HepG2 (cell line): ENCODE measurements around the gene STK36. TPM values are rescaled to one million over a fixed set of nuclear protein-coding genes. Genes with fewer than 3 reads are reported as not detected.

ENCODE experiments used
- ATAC-seq: fragments of 200-7000 bp; cut with Tn5 transposase; 3 replicates; pipeline ENCODE4 v1.9.1; 2020; ENCODE audit warnings: mild to moderate bottlenecking, moderate library complexity
- BruUV-seq: library from RNA; stranded (reverse); fragments of 400-500 nt; replicated peaks from 2 replicates; lab custom pipeline; 2021; lab: Mats Ljungman, UMichigan
- CTCF ChIA-PET: fragments of 300-600 bp; formaldehyde crosslinking; extraction: SDS; loops from one replicate; lab custom pipeline; 2021; ENCODE audit warnings: low total read pairs, inconsistent platforms, low intra/inter-chr PET ratio; lab: Yijun Ruan, JAX
- POLR2A ChIA-PET: fragments of 350-600 bp; sonication (Branson Sonifier 250); formaldehyde crosslinking; loops from one replicate; lab custom pipeline; 2020; ENCODE audit warnings: antibody characterized with exemption, inconsistent platforms; lab: Yijun Ruan, JAX
- DNase-seq: peaks from one replicate; pipeline ENCODE4 v3.0.0-alpha.2; 2015; ENCODE audit warnings: low spot score
- FAIRE-seq: peaks from 3 replicates; lab custom pipeline; 2011; peaks lifted over from hg19 to GRCh38; lab: Jason Lieb, UNC
- H2AFZ ChIP-seq: one replicate; pipeline ENCODE4 v1.6.1; 2011; ENCODE audit warnings: low read length, inconsistent platforms
- H3K27ac ChIP-seq: fragments of 300-600 bp; 3 replicates; pipeline ENCODE4 v1.8.0; 2011; ENCODE audit warnings: mixed run types, mild to moderate bottlenecking, mixed read lengths, low read length, inconsistent platforms; ENCODE audit not compliant: insufficient read depth; ENCODE audit errors: extremely low read length
- H3K27me3 ChIP-seq, 2 experiments: fragments of 200-600 bp in 1 of 2; 2 replicates in 1 of 2; 3 replicates in 1 of 2; pipeline versions ENCODE4 v1.6.0 to v1.8.0; 2011; ENCODE audit warnings: low read length in 2 of 2, mild to moderate bottlenecking in 2 of 2, moderate library complexity in 2 of 2, inconsistent platforms in 1 of 2; ENCODE audit not compliant: insufficient read depth in 2 of 2, control insufficient read depth in 1 of 2
- H3K36me3 ChIP-seq, 2 experiments: fragments of 200-600 bp in 1 of 2; replicated peaks in 1 of 2; 2 replicates in 1 of 2; 3 replicates in 1 of 2; pipeline versions ENCODE4 v1.5.1 to v1.8.0; 2011; ENCODE audit warnings: low read length in 2 of 2, inconsistent platforms in 1 of 2; ENCODE audit not compliant: insufficient read depth in 2 of 2, control insufficient read depth in 1 of 2
- H3K4me1 ChIP-seq: 2 replicates; pipeline ENCODE4 v1.5.1; 2012; ENCODE audit warnings: low read length, inconsistent platforms; ENCODE audit not compliant: insufficient read depth
- H3K4me2 ChIP-seq: 2 replicates; pipeline ENCODE4 v1.6.0; 2011; ENCODE audit warnings: low read depth, low read length, inconsistent platforms
- H3K4me3 ChIP-seq, 3 experiments: fragments of 200-600 bp in 1 of 3; sonication (generic), shearing (Covaris generic) in 1 of 3; replicated peaks in 1 of 3; 2 replicates each; pipeline ENCODE4 v1.5.1; 2011 to 2016; ENCODE audit warnings: low read length in 3 of 3, inconsistent platforms in 2 of 3, low read depth in 2 of 3, mild to moderate bottlenecking in 2 of 3, control low read depth in 1 of 3, mixed read lengths in 1 of 3; ENCODE audit not compliant: insufficient read depth in 1 of 3
- H3K79me2 ChIP-seq: one replicate; pipeline ENCODE4 v1.6.1; 2011; ENCODE audit warnings: low read length, inconsistent platforms; ENCODE audit not compliant: insufficient read depth
- H3K9ac ChIP-seq: 2 replicates; pipeline ENCODE4 v1.6.0; 2011; ENCODE audit warnings: mild to moderate bottlenecking, low read depth, low read length, inconsistent platforms; ENCODE audit not compliant: insufficient read depth
- H3K9me3 ChIP-seq: 2 replicates; pipeline ENCODE4 v1.5.1; 2012; ENCODE audit warnings: mild to moderate bottlenecking, low read length
- H4K20me1 ChIP-seq: 2 replicates; pipeline ENCODE4 v1.6.0; 2011; ENCODE audit warnings: inconsistent platforms, mild to moderate bottlenecking, low read length, moderate library complexity; ENCODE audit not compliant: insufficient read depth
- AKAP8 ChIP-seq: sonication (generic); formaldehyde crosslinking; IDR thresholded peaks from 2 replicates; pipeline ENCODE4 v1.5.1; 2020; ENCODE audit warnings: mild to moderate bottlenecking, missing genetic modification reagents
- BRD4 ChIP-seq: sonication (generic); formaldehyde crosslinking; IDR thresholded peaks from 2 replicates; pipeline ENCODE4 v1.4.0; 2020; ENCODE audit warnings: missing genetic modification reagents
- DNMT1 ChIP-seq: sonication (generic); formaldehyde crosslinking; IDR thresholded peaks from 2 replicates; pipeline ENCODE4 v1.5.1; 2020; ENCODE audit warnings: mild to moderate bottlenecking, missing genetic modification reagents
- E2F1 ChIP-seq: sonication (generic); formaldehyde crosslinking; IDR thresholded peaks from 2 replicates; pipeline ENCODE4 v1.5.0; 2020; ENCODE audit warnings: missing genetic modification reagents
- EED ChIP-seq: sonication (generic); formaldehyde crosslinking; IDR thresholded peaks from 2 replicates; pipeline ENCODE4 v1.5.0; 2020; ENCODE audit warnings: mild to moderate bottlenecking, missing genetic modification reagents
- NFKBIZ ChIP-seq: IDR thresholded peaks from 2 replicates; pipeline ENCODE4 v1.6.1; 2018; ENCODE audit warnings: missing genetic modification reagents, missing compliant biosample characterization
- RCOR2 ChIP-seq: IDR thresholded peaks from 2 replicates; pipeline ENCODE4 v1.6.1; 2016; ENCODE audit warnings: missing biosample characterization, missing genetic modification reagents
- SMYD3 ChIP-seq: sonication (generic); formaldehyde crosslinking; IDR thresholded peaks from 2 replicates; pipeline ENCODE4 v1.8.1; 2023; ENCODE audit warnings: mild to moderate bottlenecking, missing genetic modification reagents
- ZNF441 ChIP-seq: sonication (generic); formaldehyde crosslinking; IDR thresholded peaks from 2 replicates; pipeline ENCODE4 v1.7.0; 2021; ENCODE audit warnings: missing genetic modification reagents, borderline replicate concordance
- ZNF788 ChIP-seq: sonication (generic); formaldehyde crosslinking; IDR thresholded peaks from 2 replicates; pipeline ENCODE4 v1.5.0; 2020; ENCODE audit warnings: mild to moderate bottlenecking, missing genetic modification reagents, borderline replicate concordance
- WGBS: methylation state at CpG from one replicate; pipeline ENCODE4 v1.1.6; 2017; ENCODE audit warnings: low lambda C conversion rate; 5-methylcytosine and 5-hydroxymethylcytosine counted together
- in situ Hi-C: cut with HindIII; loops from 2 replicates; pipeline ENCODE4 v1.10.0; 2017; ENCODE audit warnings: low pct_unique_long_range_greater_than_20kb; ENCODE audit not compliant: extremely low pct_ligation_motif_present
- intact Hi-C: fragments of 100-400 bp; cut with micrococcal nuclease; formaldehyde crosslinking; loops from one replicate; pipeline ENCODE4 v1.10.0; 2022; ENCODE audit not compliant: unreplicated experiment
- polyA plus RNA-seq, 8 experiments: library from polyadenylated mRNA; depleted of rRNA in 3 of 8; stranded (reverse) in 7 of 8; unstranded in 1 of 8; fragments of >200 nt; fragmentation: Illumina TruSeq in 4 of 8; extraction: Trizol in 4 of 8; gene quantifications; 2 replicates each; pipeline versions ENCODE4 v1.2.1 to v1.2.3, GENCODE V29; 2011 to 2016; ENCODE audit warnings: low read depth in 4 of 8, missing spikeins in 1 of 8, mixed read lengths in 1 of 8; ENCODE audit not compliant: insufficient read depth in 1 of 8
- total RNA-seq, 5 experiments: library from RNA; depleted of rRNA; stranded (reverse); fragments of >200 nt; fragmentation: Illumina TruSeq; extraction: Trizol; gene quantifications; 2 replicates each; pipeline ENCODE4 v1.2.3, GENCODE V29; 2016; ENCODE audit warnings: low read depth in 1 of 5
- TF ChIP-seq, protein P1 (sequence below): sonication (generic); formaldehyde crosslinking; IDR thresholded peaks from 2 replicates; pipeline ENCODE4 v1.4.0; 2020; ENCODE audit warnings: mild to moderate bottlenecking, missing genetic modification reagents, borderline replicate concordance
- TF ChIP-seq, protein P2 (sequence below): sonication (generic); formaldehyde crosslinking; IDR thresholded peaks from 2 replicates; pipeline ENCODE4 v1.5.1; 2020; ENCODE audit warnings: missing genetic modification reagents, mild to moderate bottlenecking, borderline replicate concordance
- TF ChIP-seq, protein P3 (sequence below): sonication (generic); formaldehyde crosslinking; conservative IDR thresholded peaks from 2 replicates; pipeline ENCODE4 v1.4.0; 2020; ENCODE audit warnings: missing genetic modification reagents

The STK36 gene
- total and polyA plus RNA-seq, 2 of the 13 experiments (the other 11 are each of a cell fraction or from before 2014, with no cell fraction given): 45.9 to 83.5 TPM

DNA sequence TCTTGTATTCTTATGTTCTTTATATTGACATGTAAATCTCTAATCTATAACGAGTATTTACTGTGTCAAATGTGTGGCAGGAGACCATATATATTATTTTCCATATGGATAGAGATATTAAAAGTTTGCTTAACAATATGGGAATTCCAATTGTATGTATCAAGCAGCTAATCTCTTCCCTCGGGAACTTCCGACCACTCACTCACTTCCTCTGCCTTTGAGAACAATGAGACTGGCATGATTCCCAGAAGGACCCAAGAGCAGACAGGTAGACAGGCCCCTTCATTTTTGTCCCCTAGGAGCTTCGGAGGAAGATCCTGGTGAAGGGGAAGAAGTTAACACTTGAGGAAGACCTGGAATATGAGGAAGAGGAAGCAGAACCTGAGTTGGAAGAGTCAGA is 40.0 kb upstream of the STK36 start:
- Histone ChIP-seq H3K27ac (no peak overlapping the region), H3K4me2 (no peak overlapping the region)
- CTCF ChIA-PET: no interaction called here

More for the DNA sequence above, 40.0 kb upstream of the STK36 start:
- H4K20me1 ChIP-seq: no peaks in the 10 kb centered on the region
- 76% methylated on average over 4 of the region's 4 CpGs for WGBS
- H2AFZ ChIP-seq: no peak overlapping the region
- H3K36me3 ChIP-seq: peaks cover 6 to 12% of the 10 kb centered on the region in 2 experiments
- no peaks in the 10 kb centered on the region for H3K9me3 ChIP-seq
- intact Hi-C loops (no loop called here), in situ Hi-C loops (no loop called here)
- TF ChIP-seq DNMT1 (CRISPR knock-in tag) (no peak), SMYD3 (no peak), BRD4 (CRISPR knock-in tag) (no peak), RCOR2 (CRISPR knock-in tag) (no peak), ZNF441 (CRISPR knock-in tag) (no peak), E2F1 (CRISPR knock-in tag) (no peak), ZNF788 (CRISPR knock-in tag) (no peak), NFKBIZ (CRISPR knock-in tag) (no peak), AKAP8 (CRISPR knock-in tag) (no peak), EED (CRISPR knock-in tag) (no peak)
- TF ChIP-seq, protein P1, sequence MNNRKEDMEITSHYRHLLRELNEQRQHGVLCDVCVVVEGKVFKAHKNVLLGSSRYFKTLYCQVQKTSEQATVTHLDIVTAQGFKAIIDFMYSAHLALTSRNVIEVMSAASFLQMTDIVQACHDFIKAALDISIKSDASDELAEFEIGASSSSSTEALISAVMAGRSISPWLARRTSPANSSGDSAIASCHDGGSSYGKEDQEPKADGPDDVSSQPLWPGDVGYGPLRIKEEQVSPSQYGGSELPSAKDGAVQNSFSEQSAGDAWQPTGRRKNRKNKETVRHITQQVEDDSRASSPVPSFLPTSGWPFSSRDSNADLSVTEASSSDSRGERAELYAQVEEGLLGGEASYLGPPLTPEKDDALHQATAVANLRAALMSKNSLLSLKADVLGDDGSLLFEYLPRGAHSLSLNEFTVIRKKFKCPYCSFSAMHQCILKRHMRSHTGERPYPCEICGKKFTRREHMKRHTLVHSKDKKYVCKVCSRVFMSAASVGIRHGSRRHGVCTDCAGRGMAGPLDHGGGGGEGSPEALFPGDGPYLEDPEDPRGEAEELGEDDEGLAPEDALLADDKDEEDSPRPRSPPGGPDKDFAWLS (CRISPR knock-in tag): no peak
- TF ChIP-seq, protein P2, sequence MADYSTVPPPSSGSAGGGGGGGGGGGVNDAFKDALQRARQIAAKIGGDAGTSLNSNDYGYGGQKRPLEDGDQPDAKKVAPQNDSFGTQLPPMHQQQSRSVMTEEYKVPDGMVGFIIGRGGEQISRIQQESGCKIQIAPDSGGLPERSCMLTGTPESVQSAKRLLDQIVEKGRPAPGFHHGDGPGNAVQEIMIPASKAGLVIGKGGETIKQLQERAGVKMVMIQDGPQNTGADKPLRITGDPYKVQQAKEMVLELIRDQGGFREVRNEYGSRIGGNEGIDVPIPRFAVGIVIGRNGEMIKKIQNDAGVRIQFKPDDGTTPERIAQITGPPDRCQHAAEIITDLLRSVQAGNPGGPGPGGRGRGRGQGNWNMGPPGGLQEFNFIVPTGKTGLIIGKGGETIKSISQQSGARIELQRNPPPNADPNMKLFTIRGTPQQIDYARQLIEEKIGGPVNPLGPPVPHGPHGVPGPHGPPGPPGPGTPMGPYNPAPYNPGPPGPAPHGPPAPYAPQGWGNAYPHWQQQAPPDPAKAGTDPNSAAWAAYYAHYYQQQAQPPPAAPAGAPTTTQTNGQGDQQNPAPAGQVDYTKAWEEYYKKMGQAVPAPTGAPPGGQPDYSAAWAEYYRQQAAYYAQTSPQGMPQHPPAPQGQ (CRISPR knock-in tag): no peak
- TF ChIP-seq, protein P3, sequence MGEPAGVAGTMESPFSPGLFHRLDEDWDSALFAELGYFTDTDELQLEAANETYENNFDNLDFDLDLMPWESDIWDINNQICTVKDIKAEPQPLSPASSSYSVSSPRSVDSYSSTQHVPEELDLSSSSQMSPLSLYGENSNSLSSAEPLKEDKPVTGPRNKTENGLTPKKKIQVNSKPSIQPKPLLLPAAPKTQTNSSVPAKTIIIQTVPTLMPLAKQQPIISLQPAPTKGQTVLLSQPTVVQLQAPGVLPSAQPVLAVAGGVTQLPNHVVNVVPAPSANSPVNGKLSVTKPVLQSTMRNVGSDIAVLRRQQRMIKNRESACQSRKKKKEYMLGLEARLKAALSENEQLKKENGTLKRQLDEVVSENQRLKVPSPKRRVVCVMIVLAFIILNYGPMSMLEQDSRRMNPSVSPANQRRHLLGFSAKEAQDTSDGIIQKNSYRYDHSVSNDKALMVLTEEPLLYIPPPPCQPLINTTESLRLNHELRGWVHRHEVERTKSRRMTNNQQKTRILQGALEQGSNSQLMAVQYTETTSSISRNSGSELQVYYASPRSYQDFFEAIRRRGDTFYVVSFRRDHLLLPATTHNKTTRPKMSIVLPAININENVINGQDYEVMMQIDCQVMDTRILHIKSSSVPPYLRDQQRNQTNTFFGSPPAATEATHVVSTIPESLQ (CRISPR knock-in tag): no peak
- BruUV-seq: no TSS peak
- no peak for DNase-seq
- no peak overlapping the region for H3K9ac ChIP-seq
- no peak for FAIRE-seq
- no peaks in the 10 kb centered on the region for H3K4me1 ChIP-seq
- H3K27me3 ChIP-seq: peaks cover 0 to 1% of the 10 kb centered on the region in 2 experiments; a peak in 1 of 5 replicates
- no peak overlapping the region for H3K4me3 ChIP-seq
- no peak for ATAC-seq
- no peaks in the 10 kb centered on the region for H3K79me2 ChIP-seq
- POLR2A ChIA-PET: no interaction called here
